ENCODE data around the gene ZNF618.

GRCh38 chr9:113876993-113877368, 872 bp downstream of the ZNF618 start:
- no peak for TF ChIP-seq CTCF (IDR thresholded peaks at IDR 0.05)
- TF ChIP-seq POLR2A (IDR thresholded peaks at IDR 0.05), result no peak
